ENCODE measurements around the gene GALP.
"Not testable (repeated sequence)": the region's sequence is repeated elsewhere in the genome, so short reads cannot be mapped to it uniquely, and the experiment has no call there.

The GALP gene

GRCh38 chr19:56193981-56194640 is 18.3 kb downstream of the GALP start:
- no peak for DNase-seq

GRCh38 chr19:56197646-56198045 is 21.8 kb downstream of the GALP start, which contains the start of gene ZSCAN5B:
Gene ZSCAN5B, minus strand, starts transcription at chr19:56197783. Its CDS starts 4,731 bp downstream, at chr19:56193052.
- not testable (repeated sequence) for DNase-seq

GRCh38 chr19:56199687-56200086 is 23.9 kb downstream of the GALP start:
- DNase-seq: no peak

- no peak for DNase-seq
These were observed 26.2 kb downstream of the GALP start, which contains the start of gene ZSCAN5C for GRCh38 chr19:56201973-56202372. Gene ZSCAN5C, plus strand, starts transcription at chr19:56202273. Its CDS starts 3,641 bp downstream, at chr19:56205914.

- not testable (repeated sequence) for DNase-seq
These were observed 31.8 kb downstream of the GALP start for GRCh38 chr19:56207581-56207980.

- no peak for DNase-seq
These were observed 33.3 kb downstream of the GALP start for GRCh38 chr19:56209091-56209490.

GRCh38 chr19:56210036-56210435 is 34.2 kb downstream of the GALP start:
- not testable (repeated sequence) for DNase-seq

- no peak for DNase-seq
These were observed 35.9 kb downstream of the GALP start for GRCh38 chr19:56211718-56212117.

GRCh38 chr19:56217039-56217949 is 41.5 kb downstream of the GALP start:
- no peak for DNase-seq

GRCh38 chr19:56218961-56219360 is 43.2 kb downstream of the GALP start:
- no peak for DNase-seq

- DNase-seq: not testable (repeated sequence)
These were observed 45.6 kb downstream of the GALP start for GRCh38 chr19:56221442-56221841.

GRCh38 chr19:56221851-56222250 is 46.0 kb downstream of the GALP start:
- DNase-seq: no peak

GRCh38 chr19:56222901-56223300 is 47.1 kb downstream of the GALP start:
- no peak for DNase-seq

- no peak for DNase-seq
These were observed 47.7 kb downstream of the GALP start for GRCh38 chr19:56223481-56223880.
